Neural cell (in vitro differentiated cells): ENCODE data around the gene LMF2. TPM values are rescaled to one million over a fixed set of nuclear protein-coding genes. Genes with fewer than 3 reads are reported as not detected.

Source experiments
- H2AFZ ChIP-seq: fragments of 200-600, 300-800 bp; sonication (generic), shearing (Covaris generic); 2 replicates; pipeline ENCODE4 v1.6.0; 2014; ENCODE audit warnings: low read depth, mild to moderate bottlenecking, antibody characterized with exemption, low read length, moderate library complexity
- H3F3A ChIP-seq: fragments of 200-600 bp; shearing (Covaris generic); 2 replicates; pipeline ENCODE4 v1.6.1; 2016; ENCODE audit warnings: mild to moderate bottlenecking, moderate library complexity, mixed read lengths, antibody characterized with exemption, low read length; ENCODE audit not compliant: insufficient read depth, poor library complexity, severe bottlenecking
- H3K27ac ChIP-seq: fragments of 200-600, 300-800 bp; sonication (generic), shearing (Covaris generic); 2 replicates; pipeline ENCODE4 v1.5.1; 2014; ENCODE audit warnings: mild to moderate bottlenecking, low read length, moderate library complexity
- H3K27me3 ChIP-seq: fragments of 300-800, 200-600 bp; sonication (generic), shearing (Covaris generic); 2 replicates; pipeline ENCODE4 v1.6.0; 2014; ENCODE audit warnings: mild to moderate bottlenecking, low read depth, low read length, moderate library complexity; ENCODE audit not compliant: insufficient read depth
- H3K36me3 ChIP-seq: fragments of 300-800, 200-600 bp; sonication (generic), shearing (Covaris generic); 2 replicates; pipeline ENCODE4 v1.5.1; 2014; ENCODE audit warnings: mild to moderate bottlenecking, antibody characterized with exemption, low read length, moderate library complexity; ENCODE audit not compliant: insufficient read depth
- H3K4me2 ChIP-seq: fragments of 300-800, 200-600 bp; sonication (generic), shearing (Covaris generic); 2 replicates; pipeline ENCODE4 v1.6.0; 2014; ENCODE audit warnings: mild to moderate bottlenecking, low read length
- H3K4me3 ChIP-seq: fragments of 300-800, 200-600 bp; sonication (generic), shearing (Covaris generic); 2 replicates; pipeline ENCODE4 v1.5.1; 2014; ENCODE audit warnings: mild to moderate bottlenecking, low read length, moderate library complexity
- H3K79me2 ChIP-seq: fragments of 200-600 bp; shearing (Covaris generic); replicated peaks from 2 replicates; pipeline ENCODE4 v1.6.0; 2014; ENCODE audit warnings: mild to moderate bottlenecking, low read length, moderate library complexity; ENCODE audit not compliant: insufficient read depth
- H3K9ac ChIP-seq: fragments of 300-800, 200-600 bp; sonication (generic), shearing (Covaris generic); 2 replicates; pipeline ENCODE4 v1.6.1; 2016; ENCODE audit warnings: mild to moderate bottlenecking, low read length, mixed read lengths
- H3K9me2 ChIP-seq: fragments of 200-600 bp; shearing (Covaris generic); 2 replicates; pipeline ENCODE4 v1.6.1; 2016; ENCODE audit warnings: mild to moderate bottlenecking, low read length, mixed read lengths; ENCODE audit not compliant: insufficient read depth
- H3K9me3 ChIP-seq: fragments of 200-600, 300-800 bp; sonication (generic), shearing (Covaris generic); 2 replicates; pipeline ENCODE4 v1.6.1; 2016; ENCODE audit warnings: mild to moderate bottlenecking, mixed run types, low read length, moderate library complexity, mixed read lengths
- H4K20me1 ChIP-seq: fragments of 200-600 bp; shearing (Covaris generic); 2 replicates; pipeline ENCODE4 v1.6.1; 2016; ENCODE audit warnings: mild to moderate bottlenecking, mixed run types; ENCODE audit not compliant: insufficient read depth
- EP300 ChIP-seq: fragments of 450-650 bp; conservative IDR thresholded peaks from 2 replicates; pipeline ENCODE4 v1.6.1; 2014; ENCODE audit warnings: antibody characterized with exemption, mild to moderate bottlenecking, moderate library complexity; ENCODE audit not compliant: poor library complexity, severe bottlenecking
- EZH2 ChIP-seq: fragments of 200-600, 300-800 bp; shearing (Covaris generic), sonication (generic); IDR thresholded peaks from 2 replicates; pipeline ENCODE4 v1.6.1; 2014; ENCODE audit warnings: antibody characterized with exemption, low read length, borderline replicate concordance, mild to moderate bottlenecking; ENCODE audit not compliant: insufficient read depth, poor library complexity, severe bottlenecking
- MXI1 ChIP-seq: fragments of 450-650 bp; conservative IDR thresholded peaks from 2 replicates; pipeline ENCODE4 v1.6.1; 2014; ENCODE audit warnings: antibody characterized with exemption, mild to moderate bottlenecking; ENCODE audit not compliant: poor library complexity, severe bottlenecking
- POLR2AphosphoS5 ChIP-seq: IDR thresholded peaks from 2 replicates; pipeline ENCODE4 v1.6.1; 2012
- RAD21 ChIP-seq: fragments of 450-650 bp; conservative IDR thresholded peaks from 2 replicates; pipeline ENCODE4 v1.6.1; 2014; ENCODE audit warnings: antibody characterized with exemption, mild to moderate bottlenecking, moderate library complexity
- SMC3 ChIP-seq: fragments of 450-650 bp; conservative IDR thresholded peaks from 2 replicates; pipeline ENCODE4 v1.6.1; 2014; ENCODE audit warnings: antibody characterized with exemption, mild to moderate bottlenecking, moderate library complexity; ENCODE audit not compliant: poor library complexity
- TAF1 ChIP-seq: IDR thresholded peaks from 2 replicates; pipeline ENCODE4 v1.6.1; 2012; ENCODE audit warnings: low read depth
- polyA plus RNA-seq: library from polyadenylated mRNA; depleted of rRNA; stranded (reverse); fragments of >200 nt; gene quantifications from 2 replicates; pipeline ENCODE4 v1.2.3, GENCODE V29; 2014
- TF ChIP-seq, protein P1 (sequence below): IDR thresholded peaks from 2 replicates; pipeline ENCODE4 v1.6.1; 2012; ENCODE audit warnings: borderline replicate concordance
- TF ChIP-seq, protein P2 (sequence below): fragments of 450-650 bp; IDR thresholded peaks from 2 replicates; pipeline ENCODE4 v1.5.1; 2014; ENCODE audit warnings: antibody characterized with exemption, mild to moderate bottlenecking, moderate library complexity; ENCODE audit not compliant: poor library complexity, severe bottlenecking

The LMF2 gene
- polyA plus RNA-seq, 1 donor from 2014 or later, result 76.5 TPM

- H3K27me3 ChIP-seq, result no peaks in the 10 kb centered on the region
- no peaks in the 10 kb centered on the region for H3K36me3 ChIP-seq
- H3K27ac ChIP-seq, result no peak overlapping the region
Observed at GRCh38 chr22:50455201-50455600, 52.3 kb downstream of the LMF2 start.

GRCh38 chr22:50454556-50455075 lies 52.9 kb downstream of the LMF2 start:
- H3K27ac ChIP-seq, result no peak overlapping the region
- H3K4me3 ChIP-seq, result no peak overlapping the region
- no peaks in the 10 kb centered on the region for H3F3A ChIP-seq
- no peak overlapping the region for H2AFZ ChIP-seq
- H3K4me2 ChIP-seq, result no peak overlapping the region
- no peaks in the 10 kb centered on the region for H3K27me3 ChIP-seq
- H3K79me2 ChIP-seq, result no peaks in the 10 kb centered on the region
- no peak for TF ChIP-seq EP300
- no peak for TF ChIP-seq SMC3
- no peak for TF ChIP-seq RAD21
- TF ChIP-seq TAF1, result no peak
- TF ChIP-seq, protein P1, sequence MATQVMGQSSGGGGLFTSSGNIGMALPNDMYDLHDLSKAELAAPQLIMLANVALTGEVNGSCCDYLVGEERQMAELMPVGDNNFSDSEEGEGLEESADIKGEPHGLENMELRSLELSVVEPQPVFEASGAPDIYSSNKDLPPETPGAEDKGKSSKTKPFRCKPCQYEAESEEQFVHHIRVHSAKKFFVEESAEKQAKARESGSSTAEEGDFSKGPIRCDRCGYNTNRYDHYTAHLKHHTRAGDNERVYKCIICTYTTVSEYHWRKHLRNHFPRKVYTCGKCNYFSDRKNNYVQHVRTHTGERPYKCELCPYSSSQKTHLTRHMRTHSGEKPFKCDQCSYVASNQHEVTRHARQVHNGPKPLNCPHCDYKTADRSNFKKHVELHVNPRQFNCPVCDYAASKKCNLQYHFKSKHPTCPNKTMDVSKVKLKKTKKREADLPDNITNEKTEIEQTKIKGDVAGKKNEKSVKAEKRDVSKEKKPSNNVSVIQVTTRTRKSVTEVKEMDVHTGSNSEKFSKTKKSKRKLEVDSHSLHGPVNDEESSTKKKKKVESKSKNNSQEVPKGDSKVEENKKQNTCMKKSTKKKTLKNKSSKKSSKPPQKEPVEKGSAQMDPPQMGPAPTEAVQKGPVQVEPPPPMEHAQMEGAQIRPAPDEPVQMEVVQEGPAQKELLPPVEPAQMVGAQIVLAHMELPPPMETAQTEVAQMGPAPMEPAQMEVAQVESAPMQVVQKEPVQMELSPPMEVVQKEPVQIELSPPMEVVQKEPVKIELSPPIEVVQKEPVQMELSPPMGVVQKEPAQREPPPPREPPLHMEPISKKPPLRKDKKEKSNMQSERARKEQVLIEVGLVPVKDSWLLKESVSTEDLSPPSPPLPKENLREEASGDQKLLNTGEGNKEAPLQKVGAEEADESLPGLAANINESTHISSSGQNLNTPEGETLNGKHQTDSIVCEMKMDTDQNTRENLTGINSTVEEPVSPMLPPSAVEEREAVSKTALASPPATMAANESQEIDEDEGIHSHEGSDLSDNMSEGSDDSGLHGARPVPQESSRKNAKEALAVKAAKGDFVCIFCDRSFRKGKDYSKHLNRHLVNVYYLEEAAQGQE, result no peak
- TF ChIP-seq POLR2AphosphoS5, result no peak
- TF ChIP-seq, protein P2, sequence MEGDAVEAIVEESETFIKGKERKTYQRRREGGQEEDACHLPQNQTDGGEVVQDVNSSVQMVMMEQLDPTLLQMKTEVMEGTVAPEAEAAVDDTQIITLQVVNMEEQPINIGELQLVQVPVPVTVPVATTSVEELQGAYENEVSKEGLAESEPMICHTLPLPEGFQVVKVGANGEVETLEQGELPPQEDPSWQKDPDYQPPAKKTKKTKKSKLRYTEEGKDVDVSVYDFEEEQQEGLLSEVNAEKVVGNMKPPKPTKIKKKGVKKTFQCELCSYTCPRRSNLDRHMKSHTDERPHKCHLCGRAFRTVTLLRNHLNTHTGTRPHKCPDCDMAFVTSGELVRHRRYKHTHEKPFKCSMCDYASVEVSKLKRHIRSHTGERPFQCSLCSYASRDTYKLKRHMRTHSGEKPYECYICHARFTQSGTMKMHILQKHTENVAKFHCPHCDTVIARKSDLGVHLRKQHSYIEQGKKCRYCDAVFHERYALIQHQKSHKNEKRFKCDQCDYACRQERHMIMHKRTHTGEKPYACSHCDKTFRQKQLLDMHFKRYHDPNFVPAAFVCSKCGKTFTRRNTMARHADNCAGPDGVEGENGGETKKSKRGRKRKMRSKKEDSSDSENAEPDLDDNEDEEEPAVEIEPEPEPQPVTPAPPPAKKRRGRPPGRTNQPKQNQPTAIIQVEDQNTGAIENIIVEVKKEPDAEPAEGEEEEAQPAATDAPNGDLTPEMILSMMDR, result no peak
- no peak for TF ChIP-seq MXI1
- TF ChIP-seq EZH2, result no peak
- H4K20me1 ChIP-seq, result no peaks in the 10 kb centered on the region
- H3K9me2 ChIP-seq, result no peaks in the 10 kb centered on the region
- no peaks in the 10 kb centered on the region for H3K9me3 ChIP-seq
- H3K36me3 ChIP-seq, result no peaks in the 10 kb centered on the region
- H3K9ac ChIP-seq, result no peak overlapping the region

More at GRCh38 chr22:50455201-50455600, 52.3 kb downstream of the LMF2 start:
- TF ChIP-seq, protein P2, result no peak
- no peak for TF ChIP-seq RAD21
- TF ChIP-seq, protein P1, result no peak
- Histone ChIP-seq H3K4me3 (no peak overlapping the region), H3K4me2 (no peak overlapping the region), H2AFZ (no peak overlapping the region), H3F3A (no peaks in the 10 kb centered on the region), H4K20me1 (no peaks in the 10 kb centered on the region), H3K9ac (no peak overlapping the region), H3K79me2 (no peaks in the 10 kb centered on the region), H3K9me3 (no peaks in the 10 kb centered on the region), H3K9me2 (no peaks in the 10 kb centered on the region)
